OCI-LY7 (cell line): ENCODE measurements around the gene AKAP8L.

ENCODE experiments used
- EZH2phosphoT487 ChIP-seq: fragments of 200-600 bp; sonication (generic); IDR thresholded peaks from 2 replicates; pipeline ENCODE4 v1.6.1; 2018; ENCODE audit warnings: low read depth, borderline replicate concordance, mild to moderate bottlenecking, mixed run types, antibody characterized with exemption, low read length, moderate library complexity, mixed read lengths
- TF ChIP-seq, protein P1 (sequence below): fragments of 200-600 bp; sonication (generic); conservative IDR thresholded peaks from 2 replicates; pipeline ENCODE4 v1.5.1; 2014; ENCODE audit warnings: mild to moderate bottlenecking, antibody characterized with exemption, low read length, moderate library complexity, mixed read lengths

DNA sequence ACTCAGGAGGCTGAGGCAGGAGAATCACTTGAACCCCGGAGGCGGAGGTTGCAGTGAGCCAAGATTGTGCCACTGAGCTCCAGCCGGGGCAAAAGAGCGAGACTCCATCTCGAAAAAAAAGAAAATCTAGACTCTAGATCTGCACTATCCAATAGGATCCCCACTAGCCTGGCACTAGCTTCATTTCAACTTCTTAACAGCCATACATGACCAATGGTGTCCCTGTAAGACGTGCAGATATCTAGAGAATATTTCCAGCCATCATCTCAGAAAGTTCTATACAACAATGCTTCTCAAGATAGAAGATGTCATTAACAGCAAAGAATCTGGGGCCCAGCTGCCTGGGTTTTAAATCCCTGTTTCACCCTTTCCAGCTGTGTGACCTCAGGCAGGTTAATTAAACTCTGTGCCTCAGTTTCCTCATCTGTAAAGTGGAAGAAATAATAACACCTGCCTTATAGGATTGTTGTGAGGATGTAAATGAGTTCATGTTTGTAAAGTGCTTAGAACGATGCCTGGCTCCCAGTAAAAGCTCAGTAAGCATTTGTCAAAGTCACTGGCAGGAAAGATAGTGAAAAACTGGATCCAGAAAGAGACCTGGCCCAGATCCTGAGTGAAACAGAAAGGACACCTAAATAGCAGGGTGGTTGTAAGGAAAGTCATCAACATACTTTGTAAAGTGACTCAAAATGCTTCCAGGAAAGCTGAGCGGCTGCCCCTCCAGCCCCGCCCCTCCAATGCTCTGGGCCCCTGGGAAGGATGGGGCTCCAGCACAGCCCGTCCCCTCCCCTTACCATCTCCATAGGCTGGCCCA, 17.4 kb upstream of the AKAP8L start:
- TF ChIP-seq, protein P1, sequence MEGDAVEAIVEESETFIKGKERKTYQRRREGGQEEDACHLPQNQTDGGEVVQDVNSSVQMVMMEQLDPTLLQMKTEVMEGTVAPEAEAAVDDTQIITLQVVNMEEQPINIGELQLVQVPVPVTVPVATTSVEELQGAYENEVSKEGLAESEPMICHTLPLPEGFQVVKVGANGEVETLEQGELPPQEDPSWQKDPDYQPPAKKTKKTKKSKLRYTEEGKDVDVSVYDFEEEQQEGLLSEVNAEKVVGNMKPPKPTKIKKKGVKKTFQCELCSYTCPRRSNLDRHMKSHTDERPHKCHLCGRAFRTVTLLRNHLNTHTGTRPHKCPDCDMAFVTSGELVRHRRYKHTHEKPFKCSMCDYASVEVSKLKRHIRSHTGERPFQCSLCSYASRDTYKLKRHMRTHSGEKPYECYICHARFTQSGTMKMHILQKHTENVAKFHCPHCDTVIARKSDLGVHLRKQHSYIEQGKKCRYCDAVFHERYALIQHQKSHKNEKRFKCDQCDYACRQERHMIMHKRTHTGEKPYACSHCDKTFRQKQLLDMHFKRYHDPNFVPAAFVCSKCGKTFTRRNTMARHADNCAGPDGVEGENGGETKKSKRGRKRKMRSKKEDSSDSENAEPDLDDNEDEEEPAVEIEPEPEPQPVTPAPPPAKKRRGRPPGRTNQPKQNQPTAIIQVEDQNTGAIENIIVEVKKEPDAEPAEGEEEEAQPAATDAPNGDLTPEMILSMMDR = no peak
- no peak for TF ChIP-seq EZH2phosphoT487
